GM23248 (cell line): Measurements from ENCODE around the gene ELF2. TPM values are rescaled to one million over a fixed set of nuclear protein-coding genes. Genes with fewer than 3 reads are reported as not detected.
"Not testable (repeated sequence)": the region's sequence is repeated elsewhere in the genome, so short reads cannot be mapped to it uniquely, and the experiment has no call there.

ENCODE experiments used
- DNase-seq: peaks from one replicate; pipeline ENCODE4 v3.0.0-alpha.2; 2015
- H2AFZ ChIP-seq: fragments of 200-600 bp; sonication (generic); 2 replicates; pipeline ENCODE4 v1.6.1; 2016; ENCODE audit warnings: antibody characterized with exemption
- H3F3A ChIP-seq: fragments of 200-600 bp; sonication (generic); 2 replicates; pipeline ENCODE4 v1.6.1; 2016; ENCODE audit warnings: mild to moderate bottlenecking, antibody characterized with exemption, mixed run types; ENCODE audit not compliant: insufficient read depth
- H3K27ac ChIP-seq: fragments of 200-600 bp; sonication (generic); 2 replicates; pipeline ENCODE4 v1.5.1; 2016; ENCODE audit warnings: mild to moderate bottlenecking
- H3K27me3 ChIP-seq: fragments of 200-600 bp; sonication (generic); replicated peaks from 2 replicates; pipeline ENCODE4 v1.6.1; 2016; ENCODE audit warnings: mild to moderate bottlenecking; ENCODE audit not compliant: insufficient read depth
- H3K36me3 ChIP-seq: fragments of 200-600 bp; sonication (generic); 2 replicates; pipeline ENCODE4 v1.6.1; 2016; ENCODE audit warnings: low read depth, mild to moderate bottlenecking
- H3K4me1 ChIP-seq: fragments of 200-600 bp; sonication (generic); 2 replicates; pipeline ENCODE4 v1.6.1; 2016; ENCODE audit warnings: mild to moderate bottlenecking; ENCODE audit not compliant: insufficient read depth
- H3K4me2 ChIP-seq: fragments of 200-600 bp; sonication (generic); one replicate; pipeline ENCODE4 v1.6.1; 2016; ENCODE audit warnings: mild to moderate bottlenecking; ENCODE audit not compliant: unreplicated experiment
- H3K4me3 ChIP-seq: fragments of 200-600 bp; sonication (generic); 2 replicates; pipeline ENCODE4 v1.5.1; 2016; ENCODE audit warnings: mild to moderate bottlenecking
- H3K79me2 ChIP-seq: fragments of 200-600 bp; sonication (generic); 2 replicates; pipeline ENCODE4 v1.6.1; 2016; ENCODE audit warnings: mild to moderate bottlenecking; ENCODE audit not compliant: insufficient read depth
- H3K9ac ChIP-seq: fragments of 200-600 bp; sonication (generic); 2 replicates; pipeline ENCODE4 v1.6.1; 2016; ENCODE audit warnings: mild to moderate bottlenecking
- H3K9me2 ChIP-seq: fragments of 200-600 bp; sonication (generic); 2 replicates; pipeline ENCODE4 v1.6.1; 2016; ENCODE audit warnings: mixed run types, mild to moderate bottlenecking, moderate library complexity; ENCODE audit not compliant: insufficient read depth
- H3K9me3 ChIP-seq: fragments of 200-600 bp; sonication (generic); one replicate; pipeline ENCODE4 v1.6.1; 2017; ENCODE audit warnings: low read depth
- H4K20me1 ChIP-seq: fragments of 200-600 bp; sonication (generic); 2 replicates; pipeline ENCODE4 v1.6.0; 2016; ENCODE audit not compliant: insufficient read depth
- EZH2 ChIP-seq: fragments of 200-600 bp; sonication (generic); IDR thresholded peaks from 2 replicates; pipeline ENCODE4 v1.6.1; 2018; ENCODE audit warnings: antibody characterized with exemption, mild to moderate bottlenecking; ENCODE audit not compliant: insufficient read depth, poor library complexity, severe bottlenecking
- EZH2phosphoT487 ChIP-seq: fragments of 200-600 bp; sonication (generic); IDR thresholded peaks from 2 replicates; pipeline ENCODE4 v1.6.1; 2018; ENCODE audit warnings: antibody characterized with exemption, moderate library complexity, mild to moderate bottlenecking, low read depth; ENCODE audit not compliant: insufficient read depth
- WGBS, 2 experiments: methylation state at CpG; one replicate each; pipeline ENCODE4 v1.1.6; 2015 to 2017; ENCODE audit warnings: low lambda C conversion rate in 2 of 2, low coverage in 1 of 2; ENCODE audit errors: missing lambda C conversion rate in 2 of 2; 5-methylcytosine and 5-hydroxymethylcytosine counted together
- in situ Hi-C: fragments of 300-500 bp; cut with MboI; formaldehyde crosslinking; loops from 2 replicates; pipeline ENCODE4 v1.15.0; 2020
- polyA plus RNA-seq: library from polyadenylated mRNA; unstranded; fragments of >200 nt; fragmentation: Nextera tagmentation; extraction: Ambion mirVana; gene quantifications from 2 replicates; pipeline ENCODE4 v1.2.1, GENCODE V29; 2016
- small RNA-seq: library from RNA; depleted of rRNA; stranded (forward); fragments of <200 nt; gene quantifications from one replicate; pipeline ENCODE3, GENCODE V24; 2014; ENCODE audit warnings: low read depth, low replicate concordance
- total RNA-seq: library from RNA; depleted of rRNA; stranded (reverse); fragments of >200 nt; shearing (Covaris generic); gene quantifications from 2 replicates; pipeline ENCODE4 v1.2.3, GENCODE V29; 2014; rRNA removed

The ELF2 gene
- total and polyA plus RNA-seq, 2 experiments from 2014 or later = 18.8 to 34.5 TPM

GRCh38 chr4:139011225-139011950 is 165.6 kb downstream of the ELF2 start:
- H3K4me3 ChIP-seq = no peak overlapping the region
- H3K4me2 ChIP-seq = no peak overlapping the region
- no peaks in the 10 kb centered on the region for H3K9me3 ChIP-seq
- no peak overlapping the region for H3K9ac ChIP-seq
- no peak for TF ChIP-seq EZH2phosphoT487
- no peak for TF ChIP-seq EZH2
- H3K27me3 ChIP-seq = no peaks in the 10 kb centered on the region
- no peak for DNase-seq
- H3K27ac ChIP-seq = no peak overlapping the region
- H3K4me1 ChIP-seq = peaks cover 16% of the 10 kb centered on the region
- no peaks in the 10 kb centered on the region for H4K20me1 ChIP-seq
- 91 to 92% methylated on average over 16 of the region's 16 CpGs for WGBS, 2 experiments
- no peaks in the 10 kb centered on the region for H3K9me2 ChIP-seq
- peaks cover 3% of the 10 kb centered on the region for H3K79me2 ChIP-seq
- no peak overlapping the region for H2AFZ ChIP-seq
- H3K36me3 ChIP-seq = no peaks in the 10 kb centered on the region
- in situ Hi-C loops = no loop called here
- peaks cover 18% of the 10 kb centered on the region for H3F3A ChIP-seq

- no peak overlapping the region for H3K27ac ChIP-seq
- H3K27me3 ChIP-seq = no peaks in the 10 kb centered on the region
- no peaks in the 10 kb centered on the region for H3K36me3 ChIP-seq
- no peaks in the 10 kb centered on the region for H3K9me2 ChIP-seq
- peaks cover 12% of the 10 kb centered on the region for H3F3A ChIP-seq
- H4K20me1 ChIP-seq = no peaks in the 10 kb centered on the region
- DNase-seq = no peak
- WGBS, 2 experiments = 59 to 79% methylated on average over 1 of the region's 1 CpG
- H3K9ac ChIP-seq = no peak overlapping the region
- no peak overlapping the region for H3K4me3 ChIP-seq
- H3K9me3 ChIP-seq = no peaks in the 10 kb centered on the region
- H2AFZ ChIP-seq = no peak overlapping the region
- TF ChIP-seq EZH2 = no peak
- no peak for TF ChIP-seq EZH2phosphoT487
- no peaks in the 10 kb centered on the region for H3K79me2 ChIP-seq
- in situ Hi-C loops = no loop called here
- H3K4me2 ChIP-seq = no peak overlapping the region
- peaks cover 11% of the 10 kb centered on the region for H3K4me1 ChIP-seq
These were observed 167.3 kb downstream of the ELF2 start for GRCh38 chr4:139009702-139010101.

- H3K27me3 ChIP-seq, H3K9ac ChIP-seq, in situ Hi-C loops, H3K9me2 ChIP-seq, H3K27ac ChIP-seq, H2AFZ ChIP-seq, H3F3A ChIP-seq, H3K4me3 ChIP-seq, H3K4me1 ChIP-seq, H3K9me3 ChIP-seq, H3K36me3 ChIP-seq, H3K79me2 ChIP-seq, H3K4me2 ChIP-seq, H4K20me1 ChIP-seq, DNase-seq: not testable (repeated sequence)
- 86 to 88% methylated on average over 7 of the region's 7 CpGs for WGBS, 2 experiments
These were observed 168.7 kb downstream of the ELF2 start for GRCh38 chr4:139008278-139008677.

- Histone ChIP-seq H3K27ac (no peak overlapping the region), H3F3A (no peaks in the 10 kb centered on the region), H3K79me2 (no peaks in the 10 kb centered on the region), H3K4me3 (no peak overlapping the region), H3K9me3 (no peaks in the 10 kb centered on the region), H3K9me2 (no peaks in the 10 kb centered on the region), H2AFZ (no peak overlapping the region), H3K9ac (no peak overlapping the region), H4K20me1 (no peaks in the 10 kb centered on the region), H3K27me3 (no peaks in the 10 kb centered on the region), H3K36me3 (no peaks in the 10 kb centered on the region), H3K4me2 (no peak overlapping the region), H3K4me1 (no peaks in the 10 kb centered on the region)
- TF ChIP-seq EZH2 (no peak), EZH2phosphoT487 (no peak)
- no peak for DNase-seq
- WGBS, 2 experiments = 86 to 89% methylated on average over 2 of the region's 2 CpGs
- in situ Hi-C loops = no loop called here
These were observed 169.4 kb downstream of the ELF2 start for GRCh38 chr4:139007640-139008039.

Small RNA genes within 50 kb of the gene (small RNA-seq; reads per million reads assigned to genes)
- gene RF00017 = not detected
- not detected for gene RF00019
- gene RN7SL382P = not detected
- not detected for gene RNU6-531P

Other genes starting within 250 kb of the ELF2 start
- 12.6 and 15.3 TPM in 2 replicates for gene NOCT, start 161.4 kb downstream of the ELF2 start, total RNA-seq
- 4.7 and 5.1 TPM in 2 replicates for gene NOCT, start 161.4 kb downstream of the ELF2 start, polyA plus RNA-seq
- gene MGARP, start 103.0 kb upstream of the ELF2 start, total RNA-seq = 2.1 and 2.4 TPM in 2 replicates
- gene MGARP, start 103.0 kb upstream of the ELF2 start, polyA plus RNA-seq = 2.9 TPM in 2 replicates
- 29.2 and 30.1 TPM in 2 replicates for gene NAA15, start 124.3 kb upstream of the ELF2 start, total RNA-seq
- gene NAA15, start 124.3 kb upstream of the ELF2 start, polyA plus RNA-seq = 32.3 and 32.8 TPM in 2 replicates
- gene NDUFC1, start 125.3 kb upstream of the ELF2 start, total RNA-seq = 23.0 and 38.0 TPM in 2 replicates
- 222 and 225 TPM in 2 replicates for gene NDUFC1, start 125.3 kb upstream of the ELF2 start, polyA plus RNA-seq